Measurements from ENCODE around the gene TLR5.

- TF ChIP-seq, protein P1, sequence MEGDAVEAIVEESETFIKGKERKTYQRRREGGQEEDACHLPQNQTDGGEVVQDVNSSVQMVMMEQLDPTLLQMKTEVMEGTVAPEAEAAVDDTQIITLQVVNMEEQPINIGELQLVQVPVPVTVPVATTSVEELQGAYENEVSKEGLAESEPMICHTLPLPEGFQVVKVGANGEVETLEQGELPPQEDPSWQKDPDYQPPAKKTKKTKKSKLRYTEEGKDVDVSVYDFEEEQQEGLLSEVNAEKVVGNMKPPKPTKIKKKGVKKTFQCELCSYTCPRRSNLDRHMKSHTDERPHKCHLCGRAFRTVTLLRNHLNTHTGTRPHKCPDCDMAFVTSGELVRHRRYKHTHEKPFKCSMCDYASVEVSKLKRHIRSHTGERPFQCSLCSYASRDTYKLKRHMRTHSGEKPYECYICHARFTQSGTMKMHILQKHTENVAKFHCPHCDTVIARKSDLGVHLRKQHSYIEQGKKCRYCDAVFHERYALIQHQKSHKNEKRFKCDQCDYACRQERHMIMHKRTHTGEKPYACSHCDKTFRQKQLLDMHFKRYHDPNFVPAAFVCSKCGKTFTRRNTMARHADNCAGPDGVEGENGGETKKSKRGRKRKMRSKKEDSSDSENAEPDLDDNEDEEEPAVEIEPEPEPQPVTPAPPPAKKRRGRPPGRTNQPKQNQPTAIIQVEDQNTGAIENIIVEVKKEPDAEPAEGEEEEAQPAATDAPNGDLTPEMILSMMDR (IDR thresholded peaks at IDR 0.05) = no peak
- no peak for TF ChIP-seq POLR2A (IDR thresholded peaks at IDR 0.05)
- peak in 1 of 3 donors; percentile 38 for TF ChIP-seq POLR2AphosphoS5 (IDR thresholded peaks at IDR 0.05)
Observed at GRCh38 chr1:223114871-223115270, 28.2 kb downstream of the TLR5 start.
